HEK293 (cell line): ENCODE data around the gene ENHO.
A peak's percentile ranks its signal among the peaks of the same experiment; 100 is the strongest.

Source experiments
- CTCF ChIA-PET: fragments of 350-600 bp; formaldehyde crosslinking; extraction: SDS; loops from one replicate; lab custom pipeline; 2021; ENCODE audit warnings: antibody characterized with exemption; lab: Yijun Ruan, JAX
- POLR2A ChIA-PET: fragments of 300-600 bp; formaldehyde crosslinking; extraction: SDS; loops from one replicate; lab custom pipeline; 2020; ENCODE audit warnings: antibody characterized with exemption, inconsistent platforms; lab: Yijun Ruan, JAX
- H3K27ac ChIP-seq: fragments of 200-500 bp; sonication (Bioruptor generic); 2 replicates; pipeline ENCODE4 v1.5.1; 2014; ENCODE audit warnings: low read depth, low read length, control low read depth, inconsistent platforms; ENCODE audit errors: extremely low read depth
- H3K36me3 ChIP-seq, 2 experiments: fragments of 200-500 bp in 1 of 2; sonication (Bioruptor generic) in 1 of 2; 1 replicate in 1 of 2; 2 replicates in 1 of 2; pipeline ENCODE4 v1.5.1; 2014 to 2017; ENCODE audit warnings: inconsistent platforms in 2 of 2, low read length in 2 of 2; ENCODE audit not compliant: control insufficient read depth in 2 of 2, insufficient read depth in 1 of 2
- H3K4me1 ChIP-seq: fragments of 200-500 bp; sonication (Bioruptor generic); 2 replicates; pipeline ENCODE4 v1.5.1; 2014; ENCODE audit warnings: mild to moderate bottlenecking, low read length, inconsistent platforms; ENCODE audit not compliant: control insufficient read depth, insufficient read depth
- H3K4me3 ChIP-seq: 2 replicates; pipeline ENCODE4 v1.5.1; 2011; ENCODE audit warnings: low read depth, mild to moderate bottlenecking, control low read depth, low read length, moderate library complexity
- H3K9me3 ChIP-seq: fragments of 200-500 bp; sonication (Bioruptor generic); 2 replicates; pipeline ENCODE4 v1.5.1; 2014; ENCODE audit warnings: low read depth, low read length, inconsistent platforms; ENCODE audit not compliant: control insufficient read depth, insufficient read depth
- EGR2 ChIP-seq: fragments of 450-650 bp; formaldehyde crosslinking; IDR thresholded peaks from 2 replicates; pipeline ENCODE4 v1.5.1; 2016; ENCODE audit warnings: low read depth, missing biosample characterization, missing genetic modification characterization
- GFI1B ChIP-seq: fragments of 450-650 bp; formaldehyde crosslinking; IDR thresholded peaks from 2 replicates; pipeline ENCODE4 v1.5.1; 2016; ENCODE audit warnings: missing biosample characterization, missing genetic modification characterization
- GLI2 ChIP-seq: fragments of 450-650 bp; formaldehyde crosslinking; IDR thresholded peaks from 2 replicates; pipeline ENCODE4; 2017; ENCODE audit warnings: missing biosample characterization, missing genetic modification characterization, low read depth, borderline replicate concordance
- GLIS1 ChIP-seq: fragments of 450-650 bp; formaldehyde crosslinking; IDR thresholded peaks from 2 replicates; pipeline ENCODE4 v1.5.1; 2016; ENCODE audit warnings: missing biosample characterization, missing genetic modification characterization
- KLF8 ChIP-seq: fragments of 450-650 bp; formaldehyde crosslinking; IDR thresholded peaks from 2 replicates; pipeline ENCODE4 v1.5.1; 2016; ENCODE audit warnings: missing biosample characterization, missing genetic modification characterization
- PRDM1 ChIP-seq: fragments of 450-650 bp; formaldehyde crosslinking; IDR thresholded peaks from 2 replicates; pipeline ENCODE4; 2016; ENCODE audit warnings: missing biosample characterization, missing genetic modification characterization
- SP2 ChIP-seq: fragments of 450-650 bp; formaldehyde crosslinking; IDR thresholded peaks from 2 replicates; pipeline ENCODE4 v1.5.1; 2016; ENCODE audit warnings: missing biosample characterization, missing genetic modification characterization
- YY1 ChIP-seq: fragments of 450-650 bp; formaldehyde crosslinking; IDR thresholded peaks from 2 replicates; pipeline ENCODE4 v1.5.1; 2018; ENCODE audit warnings: missing biosample characterization, missing genetic modification characterization
- ZBTB17 ChIP-seq: fragments of 450-650 bp; formaldehyde crosslinking; IDR thresholded peaks from 2 replicates; pipeline ENCODE4 v1.5.1; 2016; ENCODE audit warnings: missing biosample characterization, missing genetic modification characterization
- ZBTB21 ChIP-seq: fragments of 450-650 bp; formaldehyde crosslinking; IDR thresholded peaks from 2 replicates; pipeline ENCODE4 v1.5.1; 2017; ENCODE audit warnings: missing biosample characterization, missing genetic modification characterization
- ZNF114 ChIP-seq: fragments of 450-650 bp; formaldehyde crosslinking; IDR thresholded peaks from 2 replicates; pipeline ENCODE4 v1.5.0; 2017; ENCODE audit warnings: missing biosample characterization, missing genetic modification characterization
- ZNF132 ChIP-seq: fragments of 450-650 bp; formaldehyde crosslinking; IDR thresholded peaks from 2 replicates; pipeline ENCODE4 v1.5.1; 2017; ENCODE audit warnings: missing biosample characterization, missing genetic modification characterization, borderline replicate concordance
- ZNF202 ChIP-seq: fragments of 450-650 bp; formaldehyde crosslinking; IDR thresholded peaks from 2 replicates; pipeline ENCODE4 v1.5.1; 2016; ENCODE audit warnings: missing biosample characterization, missing genetic modification characterization, borderline replicate concordance
- ZNF311 ChIP-seq: fragments of 450-650 bp; formaldehyde crosslinking; IDR thresholded peaks from 2 replicates; pipeline ENCODE4 v1.5.1; 2017; ENCODE audit warnings: missing biosample characterization, missing genetic modification characterization, borderline replicate concordance
- ZNF350 ChIP-seq: fragments of 450-650 bp; formaldehyde crosslinking; IDR thresholded peaks from 2 replicates; pipeline ENCODE4 v1.5.0; 2017; ENCODE audit warnings: missing biosample characterization, mild to moderate bottlenecking, missing genetic modification characterization
- ZNF423 ChIP-seq: fragments of 450-650 bp; formaldehyde crosslinking; IDR thresholded peaks from 2 replicates; pipeline ENCODE4 v1.5.1; 2016; ENCODE audit warnings: missing biosample characterization, missing genetic modification characterization
- ZNF426 ChIP-seq: fragments of 450-650 bp; formaldehyde crosslinking; IDR thresholded peaks from 2 replicates; pipeline ENCODE4 v1.5.1; 2017; ENCODE audit warnings: missing biosample characterization, missing genetic modification characterization, mild to moderate bottlenecking, inconsistent platforms, moderate library complexity
- ZNF555 ChIP-seq: fragments of 450-650 bp; formaldehyde crosslinking; conservative IDR thresholded peaks from 2 replicates; pipeline ENCODE4 v1.5.1; 2017; ENCODE audit warnings: missing biosample characterization, mild to moderate bottlenecking, missing genetic modification characterization, inconsistent platforms
- ZNF560 ChIP-seq: fragments of 450-650 bp; formaldehyde crosslinking; IDR thresholded peaks from 2 replicates; pipeline ENCODE4 v1.5.1; 2017; ENCODE audit warnings: missing biosample characterization, missing genetic modification characterization, borderline replicate concordance
- ZNF623 ChIP-seq: fragments of 450-650 bp; formaldehyde crosslinking; IDR thresholded peaks from 2 replicates; pipeline ENCODE4 v1.5.1; 2016; ENCODE audit warnings: missing biosample characterization, missing genetic modification characterization
- ZNF626 ChIP-seq: fragments of 450-650 bp; sonication (Bioruptor Pico); formaldehyde crosslinking; IDR thresholded peaks from 2 replicates; pipeline ENCODE4 v1.5.1; 2018; ENCODE audit warnings: missing biosample characterization, missing genetic modification characterization, inconsistent platforms
- ZNF768 ChIP-seq: fragments of 450-650 bp; formaldehyde crosslinking; IDR thresholded peaks from 2 replicates; pipeline ENCODE4 v1.5.1; 2018; ENCODE audit warnings: missing biosample characterization, mild to moderate bottlenecking, missing genetic modification characterization
- ZNF791 ChIP-seq: fragments of 450-650 bp; formaldehyde crosslinking; IDR thresholded peaks from 2 replicates; pipeline ENCODE4 v1.5.1; 2016; ENCODE audit warnings: missing biosample characterization, missing genetic modification characterization
- ZNF843 ChIP-seq: fragments of 450-650 bp; formaldehyde crosslinking; IDR thresholded peaks from 2 replicates; pipeline ENCODE4 v1.5.1; 2016; ENCODE audit warnings: missing biosample characterization, missing genetic modification characterization
- ZSCAN16 ChIP-seq: fragments of 450-650 bp; formaldehyde crosslinking; IDR thresholded peaks from 2 replicates; pipeline ENCODE4 v1.5.1; 2016; ENCODE audit warnings: missing biosample characterization, missing genetic modification characterization
- TF ChIP-seq, protein P1 (sequence below): fragments of 450-650 bp; formaldehyde crosslinking; IDR thresholded peaks from 2 replicates; pipeline ENCODE4 v1.5.1; 2016; ENCODE audit warnings: missing biosample characterization, missing genetic modification characterization
- TF ChIP-seq, protein P2 (sequence below): fragments of 450-650 bp; formaldehyde crosslinking; IDR thresholded peaks from 2 replicates; pipeline ENCODE4 v1.5.1; 2016; ENCODE audit warnings: missing biosample characterization, missing genetic modification characterization
- TF ChIP-seq, protein P3 (sequence below): fragments of 450-650 bp; formaldehyde crosslinking; IDR thresholded peaks from 2 replicates; pipeline ENCODE4 v1.5.1; 2016; ENCODE audit warnings: missing biosample characterization, missing genetic modification characterization
- TF ChIP-seq, protein P4 (sequence below): fragments of 450-650 bp; formaldehyde crosslinking; IDR thresholded peaks from 2 replicates; pipeline ENCODE4 v1.5.1; 2016; ENCODE audit warnings: missing biosample characterization, missing genetic modification characterization

ENHO gene

DNA sequence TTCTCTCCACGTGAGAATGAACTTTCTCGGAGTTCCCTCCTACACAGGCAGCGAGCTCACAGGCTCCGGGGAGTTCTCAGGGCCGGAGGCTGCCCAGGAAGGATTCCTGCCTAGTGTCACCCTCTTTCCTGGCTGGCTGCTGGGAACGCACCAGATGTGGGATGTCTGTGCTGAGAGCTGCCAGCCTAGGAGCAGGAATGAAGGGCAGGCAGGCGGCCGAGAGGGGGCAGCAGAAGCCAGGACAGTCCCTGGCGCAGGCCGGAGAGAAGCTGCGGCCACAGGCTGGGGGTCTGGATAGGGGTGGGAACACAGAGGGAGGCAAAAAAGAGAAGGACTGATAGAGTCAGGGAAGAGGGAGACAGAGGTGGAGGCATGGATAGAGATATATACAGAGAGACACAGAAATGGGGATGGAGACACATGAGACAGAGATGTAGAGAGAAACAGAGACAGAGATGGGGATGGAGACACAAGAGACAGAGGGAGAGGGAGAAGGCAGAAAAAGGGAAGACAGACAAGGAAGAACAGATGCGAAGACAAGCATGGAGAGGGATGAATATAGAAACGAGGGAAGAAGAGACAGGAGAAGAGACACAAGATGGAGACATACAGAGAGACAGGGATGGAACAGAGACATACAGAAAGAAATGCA lies 25.3 kb upstream of the ENHO start (continued):
- no peak for TF ChIP-seq ZNF350
- TF ChIP-seq ZBTB17 (tag by site-specific recombination) = no peak; the same call in none of the 2 replicates
- peak; percentile 53 for TF ChIP-seq GLIS1 (tag by site-specific recombination)
- no peak for TF ChIP-seq ZNF132 (tag by site-specific recombination)
- no peak for TF ChIP-seq ZSCAN16 (tag by site-specific recombination)
- TF ChIP-seq ZNF426 = no peak
- no peak for TF ChIP-seq ZNF311 (tag by site-specific recombination)

- no peak overlapping the region for H3K27ac ChIP-seq
- CTCF ChIA-PET = interaction anchor here (0.6 to 7.3 kb wide), 54 partner anchors 10 to 820 kb away, joined by 3 to 101 read pairs (median 5); partner anchors contain the start of genes ENHO and SIGMAR1
- H3K9me3 ChIP-seq = no peaks in the 10 kb centered on the region
- H3K4me1 ChIP-seq = no peaks in the 10 kb centered on the region
- POLR2A ChIA-PET = interaction anchor here (0.5 to 1.1 kb wide), 2 partner anchors 45 to 524 kb away, joined by 4 to 7 read pairs; no protein-coding TSS in a partner anchor
- no peak overlapping the region for H3K4me3 ChIP-seq
- no peaks in the 10 kb centered on the region for H3K36me3 ChIP-seq
- TF ChIP-seq ZNF555 (tag by site-specific recombination) (no peak), PRDM1 (tag by site-specific recombination) (no peak), ZNF623 (tag by site-specific recombination) (peak; percentile 44), ZNF560 (no peak), EGR2 (tag by site-specific recombination) (no peak), SP2 (no peak), ZBTB21 (no peak), GFI1B (tag by site-specific recombination) (no peak), ZNF423 (tag by site-specific recombination) (no peak), ZNF202 (tag by site-specific recombination) (no peak), GLI2 (tag by site-specific recombination) (no peak), YY1 (tag by site-specific recombination) (no peak), ZNF768 (no peak), ZNF791 (tag by site-specific recombination) (no peak), ZNF114 (tag by site-specific recombination) (no peak), ZNF843 (tag by site-specific recombination) (no peak), KLF8 (no peak), ZNF626 (tag by site-specific recombination) (no peak)
- TF ChIP-seq, protein P1, sequence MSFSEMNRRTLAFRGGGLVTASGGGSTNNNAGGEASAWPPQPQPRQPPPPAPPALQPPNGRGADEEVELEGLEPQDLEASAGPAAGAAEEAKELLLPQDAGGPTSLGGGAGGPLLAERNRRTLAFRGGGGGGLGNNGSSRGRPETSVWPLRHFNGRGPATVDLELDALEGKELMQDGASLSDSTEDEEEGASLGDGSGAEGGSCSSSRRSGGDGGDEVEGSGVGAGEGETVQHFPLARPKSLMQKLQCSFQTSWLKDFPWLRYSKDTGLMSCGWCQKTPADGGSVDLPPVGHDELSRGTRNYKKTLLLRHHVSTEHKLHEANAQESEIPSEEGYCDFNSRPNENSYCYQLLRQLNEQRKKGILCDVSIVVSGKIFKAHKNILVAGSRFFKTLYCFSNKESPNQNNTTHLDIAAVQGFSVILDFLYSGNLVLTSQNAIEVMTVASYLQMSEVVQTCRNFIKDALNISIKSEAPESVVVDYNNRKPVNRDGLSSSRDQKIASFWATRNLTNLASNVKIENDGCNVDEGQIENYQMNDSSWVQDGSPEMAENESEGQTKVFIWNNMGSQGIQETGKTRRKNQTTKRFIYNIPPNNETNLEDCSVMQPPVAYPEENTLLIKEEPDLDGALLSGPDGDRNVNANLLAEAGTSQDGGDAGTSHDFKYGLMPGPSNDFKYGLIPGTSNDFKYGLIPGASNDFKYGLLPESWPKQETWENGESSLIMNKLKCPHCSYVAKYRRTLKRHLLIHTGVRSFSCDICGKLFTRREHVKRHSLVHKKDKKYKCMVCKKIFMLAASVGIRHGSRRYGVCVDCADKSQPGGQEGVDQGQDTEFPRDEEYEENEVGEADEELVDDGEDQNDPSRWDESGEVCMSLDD (tag by site-specific recombination) = no peak
- TF ChIP-seq, protein P2, sequence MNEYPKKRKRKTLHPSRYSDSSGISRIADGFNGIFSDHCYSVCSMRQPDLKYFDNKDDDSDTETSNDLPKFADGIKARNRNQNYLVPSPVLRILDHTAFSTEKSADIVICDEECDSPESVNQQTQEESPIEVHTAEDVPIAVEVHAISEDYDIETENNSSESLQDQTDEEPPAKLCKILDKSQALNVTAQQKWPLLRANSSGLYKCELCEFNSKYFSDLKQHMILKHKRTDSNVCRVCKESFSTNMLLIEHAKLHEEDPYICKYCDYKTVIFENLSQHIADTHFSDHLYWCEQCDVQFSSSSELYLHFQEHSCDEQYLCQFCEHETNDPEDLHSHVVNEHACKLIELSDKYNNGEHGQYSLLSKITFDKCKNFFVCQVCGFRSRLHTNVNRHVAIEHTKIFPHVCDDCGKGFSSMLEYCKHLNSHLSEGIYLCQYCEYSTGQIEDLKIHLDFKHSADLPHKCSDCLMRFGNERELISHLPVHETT = no peak
- TF ChIP-seq, protein P3, sequence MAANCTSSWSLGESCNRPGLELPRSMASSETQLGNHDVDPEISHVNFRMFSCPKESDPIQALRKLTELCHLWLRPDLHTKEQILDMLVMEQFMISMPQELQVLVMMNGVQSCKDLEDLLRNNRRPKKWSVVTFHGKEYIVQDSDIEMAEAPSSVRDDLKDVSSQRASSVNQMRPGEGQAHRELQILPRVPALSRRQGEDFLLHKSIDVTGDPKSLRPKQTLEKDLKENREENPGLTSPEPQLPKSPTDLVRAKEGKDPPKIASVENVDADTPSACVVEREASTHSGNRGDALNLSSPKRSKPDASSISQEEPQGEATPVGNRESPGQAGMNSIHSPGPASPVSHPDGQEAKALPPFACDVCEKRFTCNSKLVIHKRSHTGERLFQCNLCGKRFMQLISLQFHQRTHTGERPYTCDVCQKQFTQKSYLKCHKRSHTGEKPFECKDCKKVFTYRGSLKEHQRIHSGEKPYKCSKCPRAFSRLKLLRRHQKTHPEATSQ (tag by site-specific recombination) = no peak
- TF ChIP-seq, protein P4, sequence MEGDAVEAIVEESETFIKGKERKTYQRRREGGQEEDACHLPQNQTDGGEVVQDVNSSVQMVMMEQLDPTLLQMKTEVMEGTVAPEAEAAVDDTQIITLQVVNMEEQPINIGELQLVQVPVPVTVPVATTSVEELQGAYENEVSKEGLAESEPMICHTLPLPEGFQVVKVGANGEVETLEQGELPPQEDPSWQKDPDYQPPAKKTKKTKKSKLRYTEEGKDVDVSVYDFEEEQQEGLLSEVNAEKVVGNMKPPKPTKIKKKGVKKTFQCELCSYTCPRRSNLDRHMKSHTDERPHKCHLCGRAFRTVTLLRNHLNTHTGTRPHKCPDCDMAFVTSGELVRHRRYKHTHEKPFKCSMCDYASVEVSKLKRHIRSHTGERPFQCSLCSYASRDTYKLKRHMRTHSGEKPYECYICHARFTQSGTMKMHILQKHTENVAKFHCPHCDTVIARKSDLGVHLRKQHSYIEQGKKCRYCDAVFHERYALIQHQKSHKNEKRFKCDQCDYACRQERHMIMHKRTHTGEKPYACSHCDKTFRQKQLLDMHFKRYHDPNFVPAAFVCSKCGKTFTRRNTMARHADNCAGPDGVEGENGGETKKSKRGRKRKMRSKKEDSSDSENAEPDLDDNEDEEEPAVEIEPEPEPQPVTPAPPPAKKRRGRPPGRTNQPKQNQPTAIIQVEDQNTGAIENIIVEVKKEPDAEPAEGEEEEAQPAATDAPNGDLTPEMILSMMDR (tag by site-specific recombination) = peak; percentile 38; the same call in 1 of the 2 replicates
Measured at GRCh38 chr9:34546834-34547827, 24.3 kb upstream of the ENHO start.
